DOHH2 (cell line): Measurements from ENCODE around the gene CERS3.

Source experiments
- CTCF ChIP-seq: fragments of 200-600 bp; sonication (generic); IDR thresholded peaks from one replicate; pipeline ENCODE4 v1.5.1; 2014; ENCODE audit warnings: antibody characterized with exemption, mild to moderate bottlenecking, low read depth, low read length; ENCODE audit not compliant: poor library complexity, severe bottlenecking
- EZH2phosphoT487 ChIP-seq: fragments of 200-600 bp; sonication (generic); IDR thresholded peaks from 2 replicates; pipeline ENCODE4 v1.6.1; 2017; ENCODE audit warnings: borderline replicate concordance, mild to moderate bottlenecking, antibody characterized with exemption, low read length, moderate library complexity, mixed read lengths

- TF ChIP-seq CTCF (no peak), EZH2phosphoT487 (no peak)
Observed at GRCh38 chr15:100385300-100386050, 143.3 kb downstream of the CERS3 start.
